ENCODE results near the gene SLC39A5. TPM values are rescaled to one million over a fixed set of nuclear protein-coding genes. Genes with fewer than 3 reads are reported as not detected.

SLC39A5 gene
- total and polyA plus RNA-seq, 4 donors: 125 to 195 (median 142) TPM

DNA sequence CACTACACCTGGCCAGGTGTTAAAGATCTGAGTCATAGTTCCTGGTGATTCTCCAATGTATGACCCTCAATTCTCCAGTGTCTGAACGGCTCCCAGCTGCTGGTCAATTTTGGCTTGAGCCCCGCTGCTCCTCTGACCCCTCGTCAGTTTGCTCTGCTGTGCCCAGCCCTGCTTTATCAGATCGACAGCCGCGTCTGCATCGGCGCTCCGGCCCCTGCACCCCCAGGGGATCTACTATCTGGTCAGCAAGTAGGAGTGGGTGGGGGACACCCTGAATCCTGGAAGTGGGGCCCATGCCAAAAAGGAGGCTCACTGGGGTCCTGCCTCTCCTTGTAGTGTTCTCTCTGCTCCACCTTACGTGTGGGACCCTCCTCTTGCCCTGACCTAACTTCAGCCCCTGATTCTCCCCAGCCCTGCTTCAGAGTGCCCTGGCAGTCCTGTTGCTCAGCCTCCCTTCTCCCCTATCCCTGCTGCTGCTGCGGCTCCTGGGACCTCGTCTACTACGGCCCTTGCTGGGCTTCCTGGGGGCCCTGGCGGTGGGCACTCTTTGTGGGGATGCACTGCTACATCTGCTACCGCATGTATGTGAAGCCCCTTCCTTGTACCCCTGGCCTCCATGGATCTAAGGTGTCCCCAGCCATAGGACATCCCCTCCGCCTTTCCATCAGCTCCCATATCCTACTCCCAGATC is 5.0 kb downstream of the SLC39A5 start:
- TF ChIP-seq GABPA (IDR thresholded peaks at IDR 0.05 in 1 of 2, conservative IDR thresholded peaks at IDR 0.05 in 1 of 2) (no peak), HNF4G (IDR thresholded peaks at IDR 0.05) (no peak), FOXA2 (IDR thresholded peaks at IDR 0.05) (no peak), FOXA1 (IDR thresholded peaks at IDR 0.05) (no peak), NR2F2 (IDR thresholded peaks at IDR 0.05) (no peak), RXRA (IDR thresholded peaks at IDR 0.05) (no peak)
- TF ChIP-seq, protein P1, sequence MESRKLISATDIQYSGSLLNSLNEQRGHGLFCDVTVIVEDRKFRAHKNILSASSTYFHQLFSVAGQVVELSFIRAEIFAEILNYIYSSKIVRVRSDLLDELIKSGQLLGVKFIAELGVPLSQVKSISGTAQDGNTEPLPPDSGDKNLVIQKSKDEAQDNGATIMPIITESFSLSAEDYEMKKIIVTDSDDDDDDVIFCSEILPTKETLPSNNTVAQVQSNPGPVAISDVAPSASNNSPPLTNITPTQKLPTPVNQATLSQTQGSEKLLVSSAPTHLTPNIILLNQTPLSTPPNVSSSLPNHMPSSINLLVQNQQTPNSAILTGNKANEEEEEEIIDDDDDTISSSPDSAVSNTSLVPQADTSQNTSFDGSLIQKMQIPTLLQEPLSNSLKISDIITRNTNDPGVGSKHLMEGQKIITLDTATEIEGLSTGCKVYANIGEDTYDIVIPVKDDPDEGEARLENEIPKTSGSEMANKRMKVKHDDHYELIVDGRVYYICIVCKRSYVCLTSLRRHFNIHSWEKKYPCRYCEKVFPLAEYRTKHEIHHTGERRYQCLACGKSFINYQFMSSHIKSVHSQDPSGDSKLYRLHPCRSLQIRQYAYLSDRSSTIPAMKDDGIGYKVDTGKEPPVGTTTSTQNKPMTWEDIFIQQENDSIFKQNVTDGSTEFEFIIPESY (IDR thresholded peaks at IDR 0.05): no peak
- TF ChIP-seq, protein P2, sequence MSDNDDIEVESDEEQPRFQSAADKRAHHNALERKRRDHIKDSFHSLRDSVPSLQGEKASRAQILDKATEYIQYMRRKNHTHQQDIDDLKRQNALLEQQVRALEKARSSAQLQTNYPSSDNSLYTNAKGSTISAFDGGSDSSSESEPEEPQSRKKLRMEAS (IDR thresholded peaks at IDR 0.05): no peak
- no peak for DNase-seq (ENCODE audit: low spot score)
- H3K36me3 ChIP-seq (ENCODE audit: control insufficient read depth in 4 of 4, insufficient read depth in 3 of 4, low read depth in 1 of 4, low read length in 3 of 4): peaks cover 0 to 27% (median 7%) of the 10 kb centered on the region in 4 donors
- no peaks in the 10 kb centered on the region for H3K27me3 ChIP-seq (ENCODE audit: control insufficient read depth in 4 of 4, insufficient read depth in 4 of 4, low read length in 3 of 4)
- no peak overlapping the region for H3K9ac ChIP-seq (ENCODE audit: low read depth in 1 of 2, low read length in 2 of 2)
- peaks cover 0 to 36% (median 26%) of the 10 kb centered on the region in 4 donors for H3K4me1 ChIP-seq (ENCODE audit: control insufficient read depth in 4 of 4, insufficient read depth in 4 of 4, low read length in 3 of 4)
- WGBS: 59% methylated on average over 16 of the region's 16 CpGs
- H3K9me3 ChIP-seq (ENCODE audit: control insufficient read depth in 4 of 4, low read length in 3 of 4): no peaks in the 10 kb centered on the region
- H3K27ac ChIP-seq (ENCODE audit: low read depth in 1 of 2, low read length in 2 of 2): no peak overlapping the region
- no peak overlapping the region for H3K4me3 ChIP-seq (ENCODE audit: low read depth in 1 of 3, low read length in 3 of 3)

DNA sequence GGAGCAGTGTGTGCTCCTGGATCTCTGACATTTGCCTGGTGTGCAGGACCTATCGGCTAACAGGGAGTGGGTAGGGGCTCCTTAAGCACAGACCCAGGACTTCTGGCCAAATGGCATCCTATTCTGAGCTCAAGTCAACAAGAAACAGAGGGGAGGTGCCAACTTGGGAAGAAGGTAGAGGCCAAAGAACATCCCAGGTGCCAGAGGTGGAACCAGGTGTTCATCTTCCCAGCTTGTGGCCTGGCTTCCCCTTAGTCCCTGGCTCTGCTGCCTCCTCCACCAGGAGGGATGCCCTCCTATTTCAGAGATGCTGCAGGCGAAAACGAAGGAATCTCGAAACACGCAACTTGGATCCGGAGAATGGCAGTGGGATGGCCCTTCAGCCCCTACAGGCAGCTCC is 6.2 kb downstream of the SLC39A5 start:
- no peak for DNase-seq (ENCODE audit: low spot score)
- no peaks in the 10 kb centered on the region for H3K27me3 ChIP-seq (ENCODE audit: control insufficient read depth in 4 of 4, insufficient read depth in 4 of 4, low read length in 3 of 4)
- peaks cover 0 to 24% (median 17%) of the 10 kb centered on the region in 4 donors for H3K4me1 ChIP-seq (ENCODE audit: control insufficient read depth in 4 of 4, insufficient read depth in 4 of 4, low read length in 3 of 4)
- peaks cover 0 to 32% (median 7%) of the 10 kb centered on the region in 4 donors for H3K36me3 ChIP-seq (ENCODE audit: control insufficient read depth in 4 of 4, insufficient read depth in 3 of 4, low read depth in 1 of 4, low read length in 3 of 4)
- no peaks in the 10 kb centered on the region for H3K9me3 ChIP-seq (ENCODE audit: control insufficient read depth in 4 of 4, low read length in 3 of 4)
- H3K9ac ChIP-seq (ENCODE audit: low read depth in 1 of 2, low read length in 2 of 2): no peak overlapping the region
- 97% methylated on average over 6 of the region's 6 CpGs for WGBS
- H3K27ac ChIP-seq (ENCODE audit: low read depth in 1 of 2, low read length in 2 of 2): no peak overlapping the region
- TF ChIP-seq, protein P3, sequence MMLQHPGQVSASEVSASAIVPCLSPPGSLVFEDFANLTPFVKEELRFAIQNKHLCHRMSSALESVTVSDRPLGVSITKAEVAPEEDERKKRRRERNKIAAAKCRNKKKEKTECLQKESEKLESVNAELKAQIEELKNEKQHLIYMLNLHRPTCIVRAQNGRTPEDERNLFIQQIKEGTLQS (IDR thresholded peaks at IDR 0.05): no peak
- TF ChIP-seq RXRA (IDR thresholded peaks at IDR 0.05) (no peak), GABPA (IDR thresholded peaks at IDR 0.05 in 1 of 2, conservative IDR thresholded peaks at IDR 0.05 in 1 of 2) (no peak)
- H3K4me3 ChIP-seq (ENCODE audit: low read depth in 1 of 3, low read length in 3 of 3): no peak overlapping the region

DNA sequence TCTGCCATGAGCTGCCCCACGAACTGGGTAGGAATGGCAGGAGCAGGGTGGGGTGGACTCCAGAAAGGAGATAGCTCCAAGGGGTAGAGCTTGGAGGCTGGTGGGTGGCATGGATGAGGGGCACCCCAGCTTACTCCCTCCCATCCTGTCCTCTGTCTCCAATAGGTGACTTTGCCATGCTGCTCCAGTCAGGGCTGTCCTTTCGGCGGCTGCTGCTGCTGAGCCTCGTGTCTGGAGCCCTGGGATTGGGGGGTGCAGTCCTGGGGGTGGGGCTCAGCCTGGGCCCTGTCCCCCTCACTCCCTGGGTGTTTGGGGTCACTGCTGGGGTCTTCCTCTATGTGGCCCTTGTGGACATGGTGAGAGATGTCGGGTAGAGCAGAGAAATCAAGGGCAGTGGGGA is 7.1 kb downstream of the SLC39A5 start:
- WGBS: 79% methylated on average over 5 of the region's 5 CpGs
- H3K27me3 ChIP-seq (ENCODE audit: control insufficient read depth in 4 of 4, insufficient read depth in 4 of 4, low read length in 3 of 4): no peaks in the 10 kb centered on the region
- peaks cover 0 to 15% (median 10%) of the 10 kb centered on the region in 4 donors for H3K4me1 ChIP-seq (ENCODE audit: control insufficient read depth in 4 of 4, insufficient read depth in 4 of 4, low read length in 3 of 4)
- H3K9ac ChIP-seq (ENCODE audit: low read depth in 1 of 2, low read length in 2 of 2): no peak overlapping the region
- no peak overlapping the region for H3K4me3 ChIP-seq (ENCODE audit: low read depth in 1 of 3, low read length in 3 of 3)
- peaks cover 0 to 36% (median 11%) of the 10 kb centered on the region in 4 donors for H3K36me3 ChIP-seq (ENCODE audit: control insufficient read depth in 4 of 4, insufficient read depth in 3 of 4, low read depth in 1 of 4, low read length in 3 of 4)
- TF ChIP-seq RAD21 (IDR thresholded peaks at IDR 0.05) (no peak), TAF1 (conservative IDR thresholded peaks at IDR 0.05) (no peak), SP1 (IDR thresholded peaks at IDR 0.05) (no peak)
- no peaks in the 10 kb centered on the region for H3K9me3 ChIP-seq (ENCODE audit: control insufficient read depth in 4 of 4, low read length in 3 of 4)
- H3K27ac ChIP-seq (ENCODE audit: low read depth in 1 of 2, low read length in 2 of 2): no peak overlapping the region
- DNase-seq (ENCODE audit: low spot score): no peak

Data from liver (tissue), 9 donors.